ENCODE data around the gene GRIK2.

DNA sequence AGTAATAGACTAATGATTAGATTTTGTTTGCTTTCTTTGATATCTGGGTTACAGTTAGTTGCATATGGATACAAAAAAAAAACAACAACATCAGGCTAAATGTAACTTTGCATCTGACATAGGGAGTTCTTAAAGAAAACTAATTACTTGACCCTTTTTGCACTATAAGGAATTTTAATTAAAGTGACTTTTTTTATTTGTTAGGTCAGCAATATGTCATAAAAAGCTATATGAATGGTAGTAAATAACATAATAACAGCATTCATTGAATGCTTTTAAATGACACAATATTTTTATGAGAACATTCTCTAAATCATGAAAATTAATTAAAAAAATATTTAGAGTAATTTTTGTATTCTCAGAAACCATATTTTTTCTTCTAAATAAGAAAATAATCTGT lies 183.6 kb downstream of the GRIK2 start:
- TF ChIP-seq, protein P1, sequence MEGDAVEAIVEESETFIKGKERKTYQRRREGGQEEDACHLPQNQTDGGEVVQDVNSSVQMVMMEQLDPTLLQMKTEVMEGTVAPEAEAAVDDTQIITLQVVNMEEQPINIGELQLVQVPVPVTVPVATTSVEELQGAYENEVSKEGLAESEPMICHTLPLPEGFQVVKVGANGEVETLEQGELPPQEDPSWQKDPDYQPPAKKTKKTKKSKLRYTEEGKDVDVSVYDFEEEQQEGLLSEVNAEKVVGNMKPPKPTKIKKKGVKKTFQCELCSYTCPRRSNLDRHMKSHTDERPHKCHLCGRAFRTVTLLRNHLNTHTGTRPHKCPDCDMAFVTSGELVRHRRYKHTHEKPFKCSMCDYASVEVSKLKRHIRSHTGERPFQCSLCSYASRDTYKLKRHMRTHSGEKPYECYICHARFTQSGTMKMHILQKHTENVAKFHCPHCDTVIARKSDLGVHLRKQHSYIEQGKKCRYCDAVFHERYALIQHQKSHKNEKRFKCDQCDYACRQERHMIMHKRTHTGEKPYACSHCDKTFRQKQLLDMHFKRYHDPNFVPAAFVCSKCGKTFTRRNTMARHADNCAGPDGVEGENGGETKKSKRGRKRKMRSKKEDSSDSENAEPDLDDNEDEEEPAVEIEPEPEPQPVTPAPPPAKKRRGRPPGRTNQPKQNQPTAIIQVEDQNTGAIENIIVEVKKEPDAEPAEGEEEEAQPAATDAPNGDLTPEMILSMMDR (IDR thresholded peaks at IDR 0.05) = no peak
- TF ChIP-seq POLR2A (IDR thresholded peaks at IDR 0.05) = no peak

All from adrenal gland (tissue), 5 donors.